Measurements from ENCODE around the gene AGPS. TPM values are rescaled to one million over a fixed set of nuclear protein-coding genes. Genes with fewer than 3 reads are reported as not detected.
"Not testable (repeated sequence)": the region's sequence is repeated elsewhere in the genome, so short reads cannot be mapped to it uniquely, and the experiment has no call there.

The AGPS gene
- total RNA-seq, 1 experiment from 2014 or later = 54.0 TPM

DNA sequence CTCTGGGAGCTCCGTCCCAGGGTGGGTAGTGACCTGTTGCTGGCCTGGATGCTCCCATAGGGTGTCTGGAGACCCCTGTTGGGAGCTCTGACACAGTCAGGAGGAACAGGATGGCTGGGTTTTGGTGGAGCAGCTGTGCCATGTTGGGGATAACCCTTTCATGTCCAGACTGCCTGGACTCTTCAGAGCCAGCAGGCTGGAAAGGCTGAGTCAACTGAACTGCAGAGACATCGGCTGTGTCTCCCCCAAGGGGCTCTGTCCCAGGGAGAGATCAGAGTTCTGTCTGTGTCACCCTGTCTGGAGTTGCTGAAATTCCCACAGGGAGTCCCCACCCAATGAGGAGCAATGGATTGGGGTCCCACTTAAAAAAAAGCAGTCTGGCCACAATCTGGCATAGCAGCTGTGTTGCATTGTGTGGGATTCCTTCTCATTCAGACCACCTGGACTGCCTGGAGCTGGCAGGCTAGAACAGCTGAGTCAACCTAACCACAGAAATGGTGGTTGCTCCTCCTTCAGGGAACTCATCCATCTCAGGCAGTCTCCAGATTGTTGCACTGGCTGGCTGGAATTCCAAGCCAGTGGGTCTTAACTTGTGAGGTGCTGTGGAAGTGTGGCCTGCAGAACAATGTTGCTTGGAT lies 37.2 kb downstream of the AGPS start:
- Histone ChIP-seq H3K4me2 (ENCODE audit: low read depth, low read length, poor library complexity, severe bottlenecking) (no peak overlapping the region), H3K9ac (ENCODE audit: low read length) (no peak overlapping the region), H3K27ac (ENCODE audit: low read length) (no peak overlapping the region), H3K4me1 (ENCODE audit: low read length) (peaks cover 3% of the 10 kb centered on the region; the same call in 1 of the 2 replicates), H2AFZ (ENCODE audit: low read length) (no peak overlapping the region), H3K9me3 (ENCODE audit: low read length) (peaks cover 24% of the 10 kb centered on the region), H3K4me3 (ENCODE audit: low read length) (no peak overlapping the region), H3K79me2 (ENCODE audit: low read length) (peaks cover 97% of the 10 kb centered on the region), H3K36me3 (ENCODE audit: insufficient read depth, low read length) (peaks cover 61% of the 10 kb centered on the region), H3K9me2 (replicated peaks; ENCODE audit: insufficient read depth, low read length) (no peaks in the 10 kb centered on the region), H4K20me1 (ENCODE audit: insufficient read depth, low read depth, low read length) (no peaks in the 10 kb centered on the region), H3K27me3 (ENCODE audit: low read length) (no peaks in the 10 kb centered on the region)
- DNase-seq = no peak

DNA sequence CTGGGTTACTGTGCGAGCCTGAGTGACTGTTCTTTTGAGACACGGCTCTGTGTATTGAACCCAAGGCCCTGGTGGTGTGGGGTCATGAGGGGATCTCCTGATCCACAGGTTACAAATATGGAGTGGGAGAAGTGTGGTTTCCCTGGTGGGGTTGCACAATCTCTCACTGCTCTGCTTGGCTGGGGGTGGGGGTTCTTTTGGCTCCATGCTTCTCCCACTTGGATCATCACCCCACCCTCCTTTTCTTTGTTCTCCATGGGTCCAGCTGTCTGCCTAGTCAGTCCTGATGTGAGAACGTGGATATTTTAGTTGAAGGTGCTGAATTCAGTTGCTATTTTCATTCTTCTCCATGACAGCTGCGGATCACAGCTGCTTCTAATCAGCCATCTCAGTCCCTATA lies 37.8 kb downstream of the AGPS start:
- peaks cover 24% of the 10 kb centered on the region for H3K9me3 ChIP-seq (ENCODE audit: low read length)
- H3K9ac ChIP-seq (ENCODE audit: low read length) = no peak overlapping the region
- no peak overlapping the region for H3K4me2 ChIP-seq (ENCODE audit: low read depth, low read length, poor library complexity, severe bottlenecking)
- H3K27me3 ChIP-seq (ENCODE audit: low read length) = no peaks in the 10 kb centered on the region
- no peaks in the 10 kb centered on the region for H3K9me2 ChIP-seq (replicated peaks; ENCODE audit: insufficient read depth, low read length)
- H3K4me3 ChIP-seq (ENCODE audit: low read length) = no peak overlapping the region
- H3K79me2 ChIP-seq (ENCODE audit: low read length) = peaks cover 97% of the 10 kb centered on the region
- H2AFZ ChIP-seq (ENCODE audit: low read length) = no peak overlapping the region
- DNase-seq = no peak
- peaks cover 66% of the 10 kb centered on the region for H3K36me3 ChIP-seq (ENCODE audit: insufficient read depth, low read length)
- H4K20me1 ChIP-seq (ENCODE audit: insufficient read depth, low read depth, low read length) = no peaks in the 10 kb centered on the region
- H3K4me1 ChIP-seq (ENCODE audit: low read length) = peaks cover 3% of the 10 kb centered on the region; the same call in 1 of the 2 replicates
- H3K27ac ChIP-seq (ENCODE audit: low read length) = no peak overlapping the region

DNA sequence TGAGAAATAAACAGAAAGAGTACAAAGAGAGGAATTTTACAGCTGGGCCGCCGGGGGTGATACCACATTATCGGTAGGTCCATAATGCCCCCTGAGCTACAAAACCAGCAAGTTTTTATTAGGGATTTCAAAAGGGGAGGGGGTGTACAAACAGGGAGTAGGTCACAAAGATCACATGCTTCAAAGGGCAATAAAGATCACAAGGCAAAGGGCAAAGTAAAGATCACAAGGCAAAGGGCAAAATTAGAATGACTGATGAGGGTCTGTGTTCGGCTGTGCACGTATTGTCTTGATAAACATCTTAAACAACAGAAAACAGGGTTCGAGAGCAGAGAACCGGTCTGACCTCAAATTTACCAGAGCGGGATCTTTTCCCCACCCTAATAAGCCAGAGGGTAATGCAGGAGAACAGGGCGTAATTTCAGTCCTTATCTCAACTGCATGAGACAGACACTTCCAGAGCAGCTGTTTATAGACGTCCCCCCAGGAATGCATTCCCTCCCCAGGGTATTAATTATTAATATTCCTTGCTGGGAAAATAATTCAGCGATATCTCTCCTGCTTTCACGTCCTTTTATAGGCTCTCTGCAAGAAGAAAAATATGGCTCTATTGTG lies 38.6 kb downstream of the AGPS start:
- Histone ChIP-seq H3K36me3 (ENCODE audit: insufficient read depth, low read length) (peaks cover 70% of the 10 kb centered on the region), H3K9me3 (ENCODE audit: low read length) (peaks cover 24% of the 10 kb centered on the region), H3K79me2 (ENCODE audit: low read length) (peaks cover 93% of the 10 kb centered on the region)
- H4K20me1 ChIP-seq (ENCODE audit: insufficient read depth, low read depth, low read length); H3K27me3 ChIP-seq (ENCODE audit: low read length); H3K9ac ChIP-seq (ENCODE audit: low read length); H3K4me2 ChIP-seq (ENCODE audit: low read depth, low read length, poor library complexity, severe bottlenecking); H3K4me1 ChIP-seq (ENCODE audit: low read length); H3K27ac ChIP-seq (ENCODE audit: low read length); H2AFZ ChIP-seq (ENCODE audit: low read length); DNase-seq; H3K4me3 ChIP-seq (ENCODE audit: low read length); H3K9me2 ChIP-seq (replicated peaks; ENCODE audit: insufficient read depth, low read length): not testable (repeated sequence)

DNA sequence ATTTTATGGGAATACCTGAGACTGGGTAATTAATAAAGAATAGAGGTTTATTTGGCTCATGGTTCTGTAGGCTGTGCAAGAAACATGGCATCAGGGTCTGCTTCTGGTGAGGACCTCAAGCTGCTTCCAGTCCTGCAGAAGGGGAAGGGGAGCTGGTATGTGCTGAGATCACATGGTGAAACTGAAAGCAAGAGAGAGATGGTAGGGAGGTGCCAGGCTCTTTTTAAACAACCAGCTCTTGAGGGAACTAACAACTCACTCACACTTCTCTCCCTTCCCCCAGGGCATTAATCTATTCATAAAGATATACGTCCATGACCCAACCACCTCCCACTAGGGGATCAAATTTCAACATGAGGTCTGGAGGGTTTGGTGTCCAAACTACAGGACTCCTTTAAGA lies 40.1 kb downstream of the AGPS start:
- no peak overlapping the region for H2AFZ ChIP-seq (ENCODE audit: low read length)
- peaks cover 64% of the 10 kb centered on the region for H3K36me3 ChIP-seq (ENCODE audit: insufficient read depth, low read length)
- H3K9me2 ChIP-seq (replicated peaks; ENCODE audit: insufficient read depth, low read length) = no peaks in the 10 kb centered on the region
- H3K79me2 ChIP-seq (ENCODE audit: low read length) = peaks cover 85% of the 10 kb centered on the region
- H3K27me3 ChIP-seq (ENCODE audit: low read length) = no peaks in the 10 kb centered on the region
- H3K4me1 ChIP-seq (ENCODE audit: low read length) = peaks cover 3% of the 10 kb centered on the region; the same call in 1 of the 2 replicates
- peaks cover 20% of the 10 kb centered on the region for H3K9me3 ChIP-seq (ENCODE audit: low read length)
- no peak for DNase-seq
- no peak overlapping the region for H3K4me2 ChIP-seq (ENCODE audit: low read depth, low read length, poor library complexity, severe bottlenecking)
- H3K9ac ChIP-seq (ENCODE audit: low read length) = no peak overlapping the region
- no peak overlapping the region for H3K27ac ChIP-seq (ENCODE audit: low read length)
- H3K4me3 ChIP-seq (ENCODE audit: low read length) = no peak overlapping the region
- no peaks in the 10 kb centered on the region for H4K20me1 ChIP-seq (ENCODE audit: insufficient read depth, low read depth, low read length)

DNA sequence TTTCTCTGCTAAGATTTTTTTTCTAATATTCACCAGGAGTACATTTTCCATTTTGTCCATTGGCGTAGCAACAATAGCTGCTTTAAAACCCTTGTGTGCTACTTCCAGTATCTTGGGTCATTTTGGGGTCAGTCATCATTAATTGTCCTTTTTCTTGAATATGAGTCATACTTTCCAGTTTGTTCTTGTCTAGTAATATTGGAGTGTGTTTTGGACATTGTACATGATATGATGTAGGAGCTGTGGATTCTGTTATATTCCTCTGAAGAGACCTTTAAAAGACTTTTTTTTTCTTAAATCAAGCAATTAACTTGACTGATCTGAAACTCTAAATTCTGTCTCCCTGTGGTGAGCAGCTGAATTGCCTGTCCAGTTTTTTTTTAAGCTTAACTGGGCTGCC lies 40.8 kb downstream of the AGPS start:
- peaks cover 85% of the 10 kb centered on the region for H3K79me2 ChIP-seq (ENCODE audit: low read length)
- H3K9me2 ChIP-seq (replicated peaks; ENCODE audit: insufficient read depth, low read length) = no peaks in the 10 kb centered on the region
- no peak overlapping the region for H2AFZ ChIP-seq (ENCODE audit: low read length)
- no peak overlapping the region for H3K27ac ChIP-seq (ENCODE audit: low read length)
- H3K4me1 ChIP-seq (ENCODE audit: low read length) = peaks cover 3% of the 10 kb centered on the region; the same call in 1 of the 2 replicates
- H3K27me3 ChIP-seq (ENCODE audit: low read length) = no peaks in the 10 kb centered on the region
- peaks cover 63% of the 10 kb centered on the region for H3K36me3 ChIP-seq (ENCODE audit: insufficient read depth, low read length)
- no peak for DNase-seq
- H3K4me2 ChIP-seq (ENCODE audit: low read depth, low read length, poor library complexity, severe bottlenecking) = no peak overlapping the region
- no peak overlapping the region for H3K9ac ChIP-seq (ENCODE audit: low read length)
- no peak overlapping the region for H3K4me3 ChIP-seq (ENCODE audit: low read length)
- no peaks in the 10 kb centered on the region for H4K20me1 ChIP-seq (ENCODE audit: insufficient read depth, low read depth, low read length)
- H3K9me3 ChIP-seq (ENCODE audit: low read length) = peaks cover 20% of the 10 kb centered on the region

DNA sequence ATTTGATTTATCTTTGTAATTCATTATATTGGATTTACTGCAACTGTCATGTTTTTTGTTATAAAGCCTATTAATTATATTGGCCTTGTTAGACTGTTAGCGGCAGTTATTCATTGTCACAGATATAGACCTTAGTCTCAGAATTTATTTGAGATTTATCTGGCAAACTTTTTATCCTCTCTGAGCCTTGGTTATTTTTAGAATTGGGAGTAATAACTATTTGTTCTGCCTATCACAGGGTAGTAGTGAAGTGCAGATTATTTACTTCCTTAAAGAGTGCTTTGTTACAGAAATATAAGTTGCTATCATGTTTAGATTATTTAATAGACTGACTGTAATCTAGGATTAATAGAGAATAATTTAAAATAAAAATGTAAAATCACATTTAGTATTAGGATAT lies 41.9 kb downstream of the AGPS start:
- Histone ChIP-seq H3K4me3 (ENCODE audit: low read length) (no peak overlapping the region), H3K4me2 (ENCODE audit: low read depth, low read length, poor library complexity, severe bottlenecking) (no peak overlapping the region), H3K27ac (ENCODE audit: low read length) (no peak overlapping the region), H3K36me3 (ENCODE audit: insufficient read depth, low read length) (peaks cover 68% of the 10 kb centered on the region), H3K9ac (ENCODE audit: low read length) (no peak overlapping the region), H3K79me2 (ENCODE audit: low read length) (peaks cover 85% of the 10 kb centered on the region), H3K27me3 (ENCODE audit: low read length) (no peaks in the 10 kb centered on the region), H3K9me2 (replicated peaks; ENCODE audit: insufficient read depth, low read length) (no peaks in the 10 kb centered on the region), H3K4me1 (ENCODE audit: low read length) (peaks cover 3% of the 10 kb centered on the region; the same call in 1 of the 2 replicates), H2AFZ (ENCODE audit: low read length) (no peak overlapping the region), H4K20me1 (ENCODE audit: insufficient read depth, low read depth, low read length) (no peaks in the 10 kb centered on the region), H3K9me3 (ENCODE audit: low read length) (peaks cover 17% of the 10 kb centered on the region)
- no peak for DNase-seq

DNA sequence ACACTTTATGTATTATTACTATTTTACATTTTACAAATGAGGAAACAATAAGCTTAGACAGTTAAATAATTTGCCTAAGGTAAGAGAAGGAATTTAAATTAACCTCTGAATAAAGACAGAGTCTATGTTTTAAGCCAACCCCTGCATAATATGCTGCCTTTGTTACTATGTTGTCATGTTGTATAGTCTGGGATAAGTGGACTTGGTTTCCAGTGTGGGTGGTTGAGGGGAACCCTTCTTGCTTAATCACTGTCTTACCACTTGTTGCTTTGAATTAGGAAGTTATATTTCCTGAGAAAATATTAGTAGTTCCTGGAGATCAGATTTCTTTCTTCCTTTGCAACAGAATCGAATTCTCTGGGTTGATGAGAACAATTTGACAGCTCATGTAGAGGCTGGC lies 52.6 kb downstream of the AGPS start:
- Histone ChIP-seq H3K9ac (ENCODE audit: low read length) (no peak overlapping the region), H3K4me2 (ENCODE audit: low read depth, low read length, poor library complexity, severe bottlenecking) (no peak overlapping the region), H3K9me3 (ENCODE audit: low read length) (no peaks in the 10 kb centered on the region), H3K27me3 (ENCODE audit: low read length) (no peaks in the 10 kb centered on the region), H2AFZ (ENCODE audit: low read length) (no peak overlapping the region), H3K4me3 (ENCODE audit: low read length) (no peak overlapping the region), H3K36me3 (ENCODE audit: insufficient read depth, low read length) (peaks cover 37% of the 10 kb centered on the region), H3K9me2 (replicated peaks; ENCODE audit: insufficient read depth, low read length) (no peaks in the 10 kb centered on the region), H4K20me1 (ENCODE audit: insufficient read depth, low read depth, low read length) (no peaks in the 10 kb centered on the region), H3K79me2 (ENCODE audit: low read length) (peaks cover 34% of the 10 kb centered on the region), H3K4me1 (ENCODE audit: low read length) (no peaks in the 10 kb centered on the region), H3K27ac (ENCODE audit: low read length) (no peak overlapping the region)
- DNase-seq = no peak

DNA sequence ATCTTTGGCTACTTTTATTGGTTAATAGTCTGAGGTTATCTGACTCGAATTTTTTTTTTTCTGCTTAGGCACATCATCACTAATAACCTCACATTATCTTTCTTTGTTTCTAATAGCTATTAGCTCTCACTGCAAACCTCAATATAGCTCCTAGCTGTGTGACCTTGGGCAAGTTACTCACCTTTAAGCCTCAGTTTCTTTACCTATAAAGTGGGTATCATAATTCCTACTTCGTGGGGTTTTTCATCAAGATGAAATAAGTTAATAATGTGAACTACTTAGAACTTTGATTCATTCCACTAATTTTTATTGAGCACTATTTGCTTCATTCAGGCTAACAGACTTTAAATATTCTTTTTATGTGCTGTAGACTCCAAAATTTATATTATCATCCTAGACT lies 55.5 kb downstream of the AGPS start:
- Histone ChIP-seq H4K20me1 (ENCODE audit: insufficient read depth, low read depth, low read length) (no peaks in the 10 kb centered on the region), H3K4me3 (ENCODE audit: low read length) (no peak overlapping the region), H2AFZ (ENCODE audit: low read length) (no peak overlapping the region), H3K9me2 (replicated peaks; ENCODE audit: insufficient read depth, low read length) (no peaks in the 10 kb centered on the region), H3K36me3 (ENCODE audit: insufficient read depth, low read length) (peaks cover 25% of the 10 kb centered on the region), H3K79me2 (ENCODE audit: low read length) (peaks cover 44% of the 10 kb centered on the region), H3K27me3 (ENCODE audit: low read length) (no peaks in the 10 kb centered on the region), H3K4me1 (ENCODE audit: low read length) (no peaks in the 10 kb centered on the region), H3K9ac (ENCODE audit: low read length) (no peak overlapping the region), H3K27ac (ENCODE audit: low read length) (no peak overlapping the region), H3K9me3 (ENCODE audit: low read length) (no peaks in the 10 kb centered on the region), H3K4me2 (ENCODE audit: low read depth, low read length, poor library complexity, severe bottlenecking) (no peak overlapping the region)
- DNase-seq = no peak
